Fibroblast of mammary gland (primary cell): ENCODE data around the gene ATP2C2.
"Not testable (repeated sequence)": the region's sequence is repeated elsewhere in the genome, so short reads cannot be mapped to it uniquely, and the experiment has no call there.

ENCODE experiments used
- DNase-seq: peaks from one replicate; pipeline ENCODE4 v3.0.0-alpha.2; 2010; ENCODE audit warnings: low read depth
- H3K4me3 ChIP-seq: 2 replicates; pipeline ENCODE4 v1.5.1; 2011; ENCODE audit warnings: low read depth, mild to moderate bottlenecking, low read length, moderate library complexity; ENCODE audit not compliant: control insufficient read depth
- TF ChIP-seq, protein P1 (sequence below): conservative IDR thresholded peaks from 2 replicates; pipeline ENCODE4 v1.5.1; 2011; ENCODE audit warnings: low read depth, low read length, inconsistent platforms; ENCODE audit not compliant: control insufficient read depth, insufficient read depth

The ATP2C2 gene

DNA sequence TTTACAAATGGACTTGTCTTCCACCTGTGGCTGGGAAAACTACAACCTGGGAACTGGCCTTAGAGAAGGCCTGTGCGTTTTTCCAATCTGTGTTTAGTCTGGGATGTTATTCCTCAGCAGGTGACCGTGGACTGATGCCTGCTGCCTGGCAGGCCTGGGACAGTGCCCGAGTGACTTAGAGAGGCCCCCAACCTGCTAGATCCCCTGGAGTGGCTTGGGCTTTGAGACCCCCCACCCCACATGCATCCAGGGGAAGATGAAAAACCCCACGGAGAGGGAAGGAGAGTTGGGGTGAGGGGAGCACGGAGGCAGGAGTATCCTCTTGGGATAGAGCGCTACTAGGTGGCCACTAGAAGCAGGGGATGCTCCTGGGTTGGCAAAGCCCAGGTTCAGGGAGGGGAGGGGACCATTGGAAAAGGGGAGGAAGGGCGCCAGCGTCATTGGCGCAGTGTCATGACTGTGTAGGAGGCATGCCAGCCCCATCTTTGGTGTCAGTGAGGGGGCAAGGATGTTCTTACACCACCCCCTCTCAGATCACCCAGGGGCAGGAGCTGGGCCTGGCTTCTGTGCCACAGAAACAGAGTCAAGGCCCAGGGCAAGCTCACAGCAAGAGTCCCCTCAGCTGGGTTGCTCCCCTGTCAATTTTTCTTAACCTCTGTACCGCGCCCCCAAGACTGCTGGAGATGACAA, 82.0 kb downstream of the ATP2C2 start:
- no peak for DNase-seq
- no peak overlapping the region for H3K4me3 ChIP-seq
- TF ChIP-seq, protein P1, sequence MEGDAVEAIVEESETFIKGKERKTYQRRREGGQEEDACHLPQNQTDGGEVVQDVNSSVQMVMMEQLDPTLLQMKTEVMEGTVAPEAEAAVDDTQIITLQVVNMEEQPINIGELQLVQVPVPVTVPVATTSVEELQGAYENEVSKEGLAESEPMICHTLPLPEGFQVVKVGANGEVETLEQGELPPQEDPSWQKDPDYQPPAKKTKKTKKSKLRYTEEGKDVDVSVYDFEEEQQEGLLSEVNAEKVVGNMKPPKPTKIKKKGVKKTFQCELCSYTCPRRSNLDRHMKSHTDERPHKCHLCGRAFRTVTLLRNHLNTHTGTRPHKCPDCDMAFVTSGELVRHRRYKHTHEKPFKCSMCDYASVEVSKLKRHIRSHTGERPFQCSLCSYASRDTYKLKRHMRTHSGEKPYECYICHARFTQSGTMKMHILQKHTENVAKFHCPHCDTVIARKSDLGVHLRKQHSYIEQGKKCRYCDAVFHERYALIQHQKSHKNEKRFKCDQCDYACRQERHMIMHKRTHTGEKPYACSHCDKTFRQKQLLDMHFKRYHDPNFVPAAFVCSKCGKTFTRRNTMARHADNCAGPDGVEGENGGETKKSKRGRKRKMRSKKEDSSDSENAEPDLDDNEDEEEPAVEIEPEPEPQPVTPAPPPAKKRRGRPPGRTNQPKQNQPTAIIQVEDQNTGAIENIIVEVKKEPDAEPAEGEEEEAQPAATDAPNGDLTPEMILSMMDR = no peak

DNA sequence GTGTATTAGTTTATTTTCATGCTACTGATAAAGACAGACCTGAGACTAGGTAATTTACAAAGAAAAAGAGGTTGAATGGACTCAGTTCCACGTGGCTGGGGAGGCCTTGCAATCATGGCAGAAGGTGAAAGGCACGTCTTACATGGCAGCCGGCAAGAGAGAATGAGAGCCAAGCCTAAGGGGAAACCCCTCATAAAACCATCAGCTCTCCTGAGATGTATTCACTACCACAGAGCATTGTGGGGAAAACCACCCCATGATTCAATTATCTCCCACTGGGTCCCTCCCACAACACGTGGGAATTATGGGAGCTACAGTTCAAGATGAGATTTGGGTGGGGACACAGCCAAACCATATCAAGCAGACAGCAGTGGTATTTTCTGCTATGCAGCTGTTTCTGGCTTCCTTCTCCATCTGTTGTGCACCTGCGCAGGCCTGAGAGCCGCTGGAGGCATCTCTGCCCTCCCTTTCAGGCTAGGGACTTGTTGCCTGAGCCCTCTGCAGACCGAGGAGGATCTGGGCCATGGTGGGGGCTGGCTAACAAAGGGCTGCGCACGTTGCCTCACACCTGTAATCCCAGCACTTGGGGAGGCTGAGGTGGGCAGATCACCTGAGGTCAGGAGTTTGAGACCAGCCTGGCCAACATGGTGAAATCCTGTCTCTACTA, 82.8 kb downstream of the ATP2C2 start:
- H3K4me3 ChIP-seq, DNase-seq: not testable (repeated sequence)

DNA sequence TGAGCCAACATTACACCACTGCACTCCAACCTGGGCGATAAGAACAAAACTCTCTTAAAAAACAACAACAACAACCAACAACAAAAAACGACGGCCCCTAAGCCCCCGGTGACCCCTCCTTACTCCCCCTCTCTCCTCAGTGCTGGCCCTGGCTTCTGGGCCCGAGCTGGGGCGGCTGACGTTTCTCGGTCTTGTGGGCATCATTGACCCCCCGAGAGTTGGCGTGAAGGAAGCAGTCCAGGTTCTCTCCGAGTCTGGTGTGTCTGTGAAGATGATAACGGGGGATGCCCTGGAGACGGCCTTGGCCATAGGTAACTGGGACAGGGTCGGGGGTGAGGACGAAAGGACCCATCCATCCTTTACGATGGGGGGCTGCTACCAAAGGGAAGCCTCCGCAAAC, 83.4 kb downstream of the ATP2C2 start:
- DNase-seq = no peak

DNA sequence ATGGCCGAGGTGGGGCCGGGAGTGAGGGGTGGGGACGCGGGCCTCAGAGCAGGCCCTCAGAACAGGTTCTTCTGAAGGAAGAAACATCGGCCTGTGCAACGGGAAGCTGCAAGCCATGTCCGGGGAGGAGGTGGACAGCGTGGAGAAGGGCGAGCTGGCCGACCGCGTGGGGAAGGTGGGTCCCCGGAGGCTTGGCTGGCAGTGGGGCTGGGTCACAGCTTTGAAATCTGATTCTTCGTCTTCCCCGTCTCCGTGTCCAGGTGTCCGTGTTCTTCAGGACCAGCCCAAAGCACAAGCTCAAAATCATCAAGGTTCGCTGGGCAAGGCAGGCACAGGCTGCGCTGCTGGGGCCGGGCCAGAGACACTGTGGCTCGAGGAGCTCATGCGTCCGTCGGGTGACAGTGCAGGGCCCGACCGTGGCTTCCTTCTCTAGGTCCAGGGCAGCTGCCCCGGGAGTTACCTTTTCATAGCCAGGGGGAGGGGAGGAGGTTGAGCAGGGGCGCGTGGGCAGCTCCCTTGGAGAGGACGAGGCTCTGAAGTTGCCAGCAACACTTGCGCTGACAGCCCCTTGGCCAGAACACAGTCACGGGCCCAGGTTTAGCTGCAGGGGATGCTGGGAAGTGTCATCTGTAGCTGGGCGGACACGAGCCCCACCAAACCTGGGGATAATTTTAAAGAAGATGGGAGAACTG, 84.9 kb downstream of the ATP2C2 start:
- no peak for DNase-seq
- TF ChIP-seq, protein P1 = no peak
- H3K4me3 ChIP-seq = no peak overlapping the region

More for the DNA sequence above, 83.4 kb downstream of the ATP2C2 start:
- H3K4me3 ChIP-seq = no peak overlapping the region
- TF ChIP-seq, protein P1 = no peak

DNA sequence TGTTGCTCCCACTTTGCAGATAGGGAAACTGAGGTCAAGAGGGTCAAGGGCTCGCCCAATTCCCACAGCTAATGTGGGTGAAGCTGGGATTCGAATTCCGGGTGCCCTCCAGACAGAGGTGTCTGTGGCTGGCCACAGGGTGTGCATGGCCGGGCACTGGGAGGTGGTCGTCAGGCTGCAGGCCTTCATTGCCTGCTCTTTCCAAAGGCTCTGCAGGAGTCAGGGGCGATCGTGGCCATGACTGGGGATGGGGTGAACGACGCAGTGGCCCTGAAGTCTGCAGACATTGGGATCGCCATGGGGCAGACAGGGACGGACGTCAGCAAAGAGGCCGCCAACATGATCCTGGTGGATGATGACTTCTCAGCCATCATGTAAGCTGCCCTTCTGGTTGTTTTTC, 86.3 kb downstream of the ATP2C2 start:
- no peak for DNase-seq
- no peak overlapping the region for H3K4me3 ChIP-seq
- TF ChIP-seq, protein P1 = no peak

DNA sequence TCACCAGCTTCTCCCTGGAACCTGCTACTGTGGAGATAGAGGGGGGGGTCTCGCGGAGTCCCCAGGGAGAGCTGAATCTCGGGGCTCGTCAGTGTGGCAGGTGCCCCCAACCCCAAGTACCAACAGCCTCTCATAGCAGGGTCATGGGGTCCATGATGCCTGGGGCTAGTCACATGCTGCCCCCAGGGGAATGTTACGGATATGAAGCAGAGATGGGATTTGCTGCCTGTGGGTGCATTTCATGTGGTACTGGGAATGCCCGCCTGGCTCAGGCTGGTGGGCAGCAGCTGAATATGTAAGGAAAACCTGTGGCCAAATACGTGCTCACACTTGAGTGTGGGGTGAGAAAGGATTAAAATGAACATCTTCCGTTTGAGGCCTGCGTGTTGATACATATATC, 86.7 kb downstream of the ATP2C2 start:
- TF ChIP-seq, protein P1 = no peak
- H3K4me3 ChIP-seq = no peak overlapping the region
- no peak for DNase-seq

DNA sequence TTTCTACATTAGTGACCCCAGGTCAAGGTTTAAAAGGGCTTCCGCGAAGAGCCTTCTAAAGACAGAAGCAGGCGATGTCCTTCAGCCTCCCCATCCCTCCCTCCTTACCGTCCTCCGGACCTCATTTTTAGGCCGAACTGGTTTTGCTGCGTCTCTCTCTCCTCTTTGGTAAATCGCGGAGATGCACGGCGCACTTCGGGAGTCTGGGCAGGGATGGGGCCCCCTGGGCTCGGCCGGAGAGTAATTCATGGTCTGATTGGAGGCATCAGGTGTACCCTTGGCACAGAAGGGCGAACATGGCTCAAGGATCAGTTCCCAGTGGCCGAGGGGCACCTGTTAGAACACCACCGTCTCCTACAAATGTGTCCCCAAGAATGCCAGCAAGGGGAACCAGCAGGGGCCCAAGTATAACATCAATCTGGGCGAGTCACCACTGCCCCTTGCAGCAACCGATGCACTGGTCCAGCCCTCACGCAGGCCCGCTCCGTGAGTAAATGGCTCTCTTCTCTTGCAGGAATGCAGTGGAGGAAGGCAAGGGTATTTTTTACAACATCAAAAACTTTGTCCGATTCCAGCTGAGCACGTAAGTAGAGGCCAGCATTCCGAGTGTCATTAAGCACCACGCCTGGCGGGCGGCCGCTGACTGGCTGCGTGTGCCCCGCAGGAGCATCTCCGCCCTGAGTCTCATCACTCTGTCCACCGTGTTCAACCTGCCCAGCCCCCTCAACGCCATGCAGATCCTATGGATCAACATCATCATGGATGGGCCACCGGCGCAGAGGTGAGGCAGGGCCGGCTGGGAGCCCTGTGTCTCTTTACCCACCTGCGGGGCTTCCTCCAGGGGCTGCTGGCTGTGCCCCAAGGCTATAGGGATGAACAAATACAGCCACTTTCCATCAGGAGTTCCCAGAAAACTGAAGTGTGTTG, 90.5 kb downstream of the ATP2C2 start:
- H3K4me3 ChIP-seq = no peak overlapping the region
- TF ChIP-seq, protein P1 = no peak
- DNase-seq = no peak
